BE2C (cell line): ENCODE data around the gene ATP6V0A1.

Experiments
- DNase-seq: peaks from one replicate; pipeline ENCODE4 v3.0.0-alpha.2; 2020
- H3K27me3 ChIP-seq: fragments of 250-450 bp; sonication (Bioruptor Pico); 2 replicates; pipeline ENCODE4 v1.5.1; 2020; ENCODE audit warnings: mild to moderate bottlenecking
- H3K36me3 ChIP-seq: fragments of 250-450 bp; sonication (Bioruptor Pico); 2 replicates; pipeline ENCODE4 v1.5.1; 2020; ENCODE audit warnings: mild to moderate bottlenecking
- H3K4me1 ChIP-seq: fragments of 250-450 bp; sonication (Bioruptor Pico); 2 replicates; pipeline ENCODE4 v1.5.1; 2020
- H3K4me3 ChIP-seq: 2 replicates; pipeline ENCODE4 v1.5.1; 2011; ENCODE audit warnings: low read depth, low read length
- H3K9me3 ChIP-seq: fragments of 250-450 bp; sonication (Bioruptor Pico); 2 replicates; pipeline ENCODE4 v1.5.1; 2020
- TF ChIP-seq, protein P1 (sequence below): IDR thresholded peaks from 2 replicates; pipeline ENCODE4 v1.5.1; 2012; ENCODE audit warnings: mild to moderate bottlenecking, low read depth, low read length

ATP6V0A1 gene

DNA sequence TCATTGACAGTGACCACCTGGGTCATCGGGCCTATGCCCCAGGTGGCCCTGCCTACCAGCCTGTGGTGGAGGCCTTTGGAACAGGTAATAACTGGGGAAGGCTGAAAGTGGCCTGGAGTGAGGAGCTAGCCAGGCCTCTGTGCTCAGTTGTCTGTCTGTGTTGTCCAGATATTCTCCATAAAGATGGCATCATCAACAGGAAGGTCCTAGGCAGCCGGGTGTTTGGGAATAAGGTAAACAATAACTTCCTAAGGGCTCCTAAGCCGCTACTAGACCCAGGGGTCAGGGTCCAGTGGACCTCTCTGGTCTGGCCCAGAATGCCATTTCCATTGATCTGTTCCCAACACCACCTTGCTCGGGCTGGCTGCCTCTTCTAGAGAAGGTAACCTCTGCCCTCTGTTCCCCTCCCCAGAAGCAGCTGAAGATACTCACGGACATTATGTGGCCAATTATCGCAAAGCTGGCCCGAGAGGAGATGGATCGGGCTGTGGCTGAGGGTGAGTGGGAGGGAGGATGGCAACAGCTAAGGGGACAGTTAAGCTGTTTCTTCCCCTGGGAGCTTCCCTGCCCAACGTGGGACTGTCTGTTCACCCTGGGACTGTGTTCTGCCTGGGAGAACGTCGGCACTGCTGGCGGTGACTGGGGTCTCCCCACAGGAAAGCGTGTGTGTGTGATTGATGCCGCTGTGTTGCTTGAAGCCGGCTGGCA lies 106.3 kb downstream of the ATP6V0A1 start:
- peaks cover 41% of the 10 kb centered on the region for H3K36me3 ChIP-seq
- H3K4me1 ChIP-seq = no peaks in the 10 kb centered on the region; the same call in none of the 2 replicates
- no peak for DNase-seq
- TF ChIP-seq, protein P1, sequence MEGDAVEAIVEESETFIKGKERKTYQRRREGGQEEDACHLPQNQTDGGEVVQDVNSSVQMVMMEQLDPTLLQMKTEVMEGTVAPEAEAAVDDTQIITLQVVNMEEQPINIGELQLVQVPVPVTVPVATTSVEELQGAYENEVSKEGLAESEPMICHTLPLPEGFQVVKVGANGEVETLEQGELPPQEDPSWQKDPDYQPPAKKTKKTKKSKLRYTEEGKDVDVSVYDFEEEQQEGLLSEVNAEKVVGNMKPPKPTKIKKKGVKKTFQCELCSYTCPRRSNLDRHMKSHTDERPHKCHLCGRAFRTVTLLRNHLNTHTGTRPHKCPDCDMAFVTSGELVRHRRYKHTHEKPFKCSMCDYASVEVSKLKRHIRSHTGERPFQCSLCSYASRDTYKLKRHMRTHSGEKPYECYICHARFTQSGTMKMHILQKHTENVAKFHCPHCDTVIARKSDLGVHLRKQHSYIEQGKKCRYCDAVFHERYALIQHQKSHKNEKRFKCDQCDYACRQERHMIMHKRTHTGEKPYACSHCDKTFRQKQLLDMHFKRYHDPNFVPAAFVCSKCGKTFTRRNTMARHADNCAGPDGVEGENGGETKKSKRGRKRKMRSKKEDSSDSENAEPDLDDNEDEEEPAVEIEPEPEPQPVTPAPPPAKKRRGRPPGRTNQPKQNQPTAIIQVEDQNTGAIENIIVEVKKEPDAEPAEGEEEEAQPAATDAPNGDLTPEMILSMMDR = no peak
- H3K9me3 ChIP-seq = no peaks in the 10 kb centered on the region
- no peaks in the 10 kb centered on the region for H3K27me3 ChIP-seq
- H3K4me3 ChIP-seq = no peak overlapping the region

DNA sequence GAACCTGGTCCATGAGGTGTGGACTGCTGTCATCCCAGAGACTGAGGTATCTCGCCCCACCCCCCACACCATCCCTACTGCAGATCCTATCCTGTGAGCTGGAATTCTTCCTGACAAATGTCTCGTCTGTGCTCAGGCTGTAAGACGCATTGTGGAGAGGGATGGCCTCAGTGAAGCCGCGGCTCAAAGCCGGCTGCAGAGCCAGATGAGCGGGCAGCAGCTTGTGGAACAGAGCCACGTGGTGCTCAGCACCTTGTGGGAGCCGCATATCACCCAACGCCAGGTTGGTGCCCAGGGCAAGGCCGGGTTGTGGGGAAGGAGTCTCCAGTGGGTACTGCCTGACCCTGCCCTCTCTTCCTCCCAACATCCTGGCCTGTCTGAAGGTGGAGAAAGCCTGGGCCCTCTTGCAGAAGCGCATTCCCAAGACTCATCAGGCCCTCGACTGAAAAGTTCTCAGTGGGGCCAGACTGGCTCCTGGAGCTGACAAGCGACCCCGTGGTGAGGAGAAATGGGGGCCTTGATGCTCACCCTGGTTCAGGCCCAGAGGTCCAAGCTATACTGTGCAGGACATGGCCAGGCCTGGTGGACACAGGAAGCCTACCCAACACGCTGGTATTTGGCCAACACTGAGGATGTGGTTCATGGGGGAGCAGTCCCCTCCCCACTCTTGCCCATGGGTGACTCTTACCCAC lies 107.0 kb downstream of the ATP6V0A1 start:
- TF ChIP-seq, protein P1 = no peak
- no peak for DNase-seq
- no peak overlapping the region for H3K4me3 ChIP-seq
- peaks cover 45% of the 10 kb centered on the region for H3K36me3 ChIP-seq
- no peaks in the 10 kb centered on the region; the same call in none of the 2 replicates for H3K4me1 ChIP-seq
- no peaks in the 10 kb centered on the region for H3K9me3 ChIP-seq
- H3K27me3 ChIP-seq = no peaks in the 10 kb centered on the region

DNA sequence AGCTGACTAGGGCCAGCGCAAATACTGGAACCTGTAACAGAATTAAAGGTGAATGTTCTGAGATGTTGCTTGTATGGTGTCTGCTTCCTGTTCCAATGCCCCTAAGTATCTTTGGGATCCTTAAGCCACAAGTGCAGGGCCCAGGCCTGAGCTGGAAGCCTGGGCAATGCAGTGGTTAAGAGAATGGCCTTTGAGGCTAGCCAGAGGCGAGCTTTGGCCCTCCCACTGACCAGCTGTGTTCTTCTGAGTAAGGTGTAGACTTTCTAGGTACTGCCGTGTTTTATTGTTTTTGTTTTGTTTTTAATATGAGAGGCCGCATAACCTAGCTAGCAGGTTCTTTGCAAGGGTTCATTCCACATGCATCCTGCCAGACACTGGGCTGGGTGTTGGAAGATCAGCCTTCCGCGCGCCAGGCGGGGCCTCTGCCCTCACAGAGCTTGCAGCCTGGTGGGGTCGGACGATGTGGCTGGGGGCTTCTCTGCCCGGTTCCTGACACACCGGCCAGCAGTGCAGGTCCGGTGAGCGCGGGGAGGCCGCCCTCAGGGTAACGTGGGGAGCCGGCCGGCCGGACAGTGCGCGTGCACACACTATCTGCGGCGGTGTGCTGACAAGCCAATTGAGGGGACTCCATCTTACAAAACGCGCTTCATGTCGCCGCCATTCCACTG lies 107.7 kb downstream of the ATP6V0A1 start:
- H3K4me3 ChIP-seq = peak overlapping the region; percentile 88
- no peaks in the 10 kb centered on the region for H3K27me3 ChIP-seq
- no peaks in the 10 kb centered on the region for H3K9me3 ChIP-seq
- peaks cover 52% of the 10 kb centered on the region for H3K36me3 ChIP-seq
- TF ChIP-seq, protein P1 = no peak
- DNase-seq = no peak
- no peaks in the 10 kb centered on the region; the same call in none of the 2 replicates for H3K4me1 ChIP-seq

DNA sequence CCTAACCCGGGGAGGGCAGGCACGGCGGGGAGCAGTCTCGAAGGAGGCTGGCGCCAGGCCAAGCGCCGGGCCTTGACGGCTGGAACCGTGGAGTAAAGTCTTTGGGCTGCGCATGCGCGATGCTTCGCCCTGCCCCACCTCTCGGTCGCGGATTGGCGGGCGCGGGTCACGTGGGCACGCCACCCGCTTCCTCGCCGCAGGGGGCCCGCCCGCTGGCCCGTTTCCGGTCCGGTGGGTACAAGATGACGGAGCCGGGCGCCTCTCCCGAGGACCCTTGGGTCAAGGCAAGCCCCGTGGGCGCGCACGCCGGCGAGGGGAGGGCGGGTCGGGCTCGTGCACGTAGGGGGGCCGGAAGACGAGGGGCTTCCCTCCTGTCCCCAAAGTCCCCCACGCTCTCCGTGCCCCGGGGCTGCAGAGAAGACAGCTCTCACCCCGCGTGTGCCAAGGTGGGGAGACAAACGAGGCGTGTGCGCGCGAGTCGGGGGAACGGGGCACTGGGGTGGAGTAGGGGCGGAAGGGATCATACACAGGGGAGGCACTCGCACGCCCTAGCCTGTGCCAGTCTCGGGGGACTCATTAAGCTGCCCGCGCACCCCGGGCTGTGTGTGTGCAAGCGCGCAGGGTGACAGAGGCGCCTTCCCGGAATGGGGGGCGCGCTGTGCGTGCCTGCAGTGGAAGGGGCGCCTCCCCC lies 108.3 kb downstream of the ATP6V0A1 start, which contains the start of gene MLX:
Gene MLX (plus strand): TSS at position 218 of the 691 bp plus-strand sequence. CDS start 25 bp downstream, at position 243.
- TF ChIP-seq, protein P1 = no peak
- no peaks in the 10 kb centered on the region for H3K9me3 ChIP-seq
- H3K4me1 ChIP-seq = no peaks in the 10 kb centered on the region; the same call in none of the 2 replicates
- DNase-seq = peak; percentile 96
- peaks cover 59% of the 10 kb centered on the region for H3K36me3 ChIP-seq
- peak within 1 kb of the TSS; percentile 88 for H3K4me3 ChIP-seq
- no peaks in the 10 kb centered on the region for H3K27me3 ChIP-seq

DNA sequence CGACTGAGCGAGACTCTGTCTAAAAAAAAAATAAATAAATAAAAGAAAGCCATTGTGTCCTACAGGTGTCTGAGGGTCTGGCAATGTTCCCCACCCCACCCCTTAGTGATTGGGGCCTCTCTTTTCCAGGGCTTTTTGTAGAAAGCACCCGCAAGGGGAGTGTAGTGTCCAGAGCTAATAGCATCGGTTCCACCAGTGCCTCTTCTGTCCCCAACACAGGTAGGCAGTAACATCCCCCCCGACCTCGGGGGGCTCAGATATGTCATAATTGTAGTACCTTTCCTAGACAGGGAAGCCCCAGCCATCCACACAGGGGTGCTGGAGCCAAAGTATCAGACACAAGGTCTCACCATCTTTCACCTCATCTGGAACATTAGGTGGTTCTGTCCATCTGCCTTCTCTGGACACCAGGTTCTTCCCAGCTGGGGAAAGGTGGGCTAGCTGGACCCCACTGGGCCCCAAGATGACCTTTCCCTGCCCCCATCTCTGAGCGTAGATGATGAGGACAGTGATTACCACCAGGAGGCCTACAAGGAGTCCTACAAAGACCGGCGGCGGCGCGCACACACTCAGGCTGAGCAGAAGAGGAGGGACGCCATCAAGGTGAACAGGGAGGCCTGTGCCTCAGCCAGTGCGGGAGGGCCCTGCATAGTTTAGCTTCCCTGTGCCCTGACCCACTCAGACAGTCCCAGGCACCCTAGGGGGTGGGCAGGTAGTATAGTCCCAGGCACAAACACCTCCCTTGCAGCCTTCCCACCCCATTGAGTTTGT lies 109.8 kb downstream of the ATP6V0A1 start:
- DNase-seq = no peak
- Histone ChIP-seq H3K4me1 (no peaks in the 10 kb centered on the region; the same call in none of the 2 replicates), H3K27me3 (no peaks in the 10 kb centered on the region), H3K9me3 (no peaks in the 10 kb centered on the region), H3K36me3 (peaks cover 72% of the 10 kb centered on the region), H3K4me3 (no peak overlapping the region)
- TF ChIP-seq, protein P1 = no peak
